DMS114 treated with DMSO at 0.1 percent for 48 hours (cell line): ENCODE data around the gene EPHA8.

Experiments used
- DNase-seq: peaks from one replicate; lab custom pipeline; 2025; ENCODE audit not compliant: unreplicated experiment; lab: John Stamatoyannopoulos, UW

EPHA8 gene

DNA sequence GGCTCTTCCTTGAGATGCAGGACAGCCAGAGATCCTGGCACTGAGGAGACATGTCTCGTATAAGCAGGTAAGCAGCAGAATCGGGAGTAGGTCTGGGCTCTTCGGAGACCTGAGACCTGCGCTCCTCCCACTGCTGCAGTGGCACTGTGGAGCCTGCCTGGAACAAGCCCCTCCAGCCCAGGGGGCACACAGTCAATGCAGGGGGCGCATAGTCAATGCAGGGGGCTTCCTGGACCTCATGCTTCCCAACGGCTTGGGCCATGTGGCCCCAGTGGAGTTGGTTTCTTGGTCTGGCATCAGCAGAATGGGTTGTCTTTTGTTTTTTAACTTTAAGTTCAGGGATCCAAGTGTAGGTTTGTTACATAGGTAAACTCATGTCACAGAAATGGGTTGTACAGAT, 27.9 kb upstream of the EPHA8 start:
- no peak for DNase-seq

DNA sequence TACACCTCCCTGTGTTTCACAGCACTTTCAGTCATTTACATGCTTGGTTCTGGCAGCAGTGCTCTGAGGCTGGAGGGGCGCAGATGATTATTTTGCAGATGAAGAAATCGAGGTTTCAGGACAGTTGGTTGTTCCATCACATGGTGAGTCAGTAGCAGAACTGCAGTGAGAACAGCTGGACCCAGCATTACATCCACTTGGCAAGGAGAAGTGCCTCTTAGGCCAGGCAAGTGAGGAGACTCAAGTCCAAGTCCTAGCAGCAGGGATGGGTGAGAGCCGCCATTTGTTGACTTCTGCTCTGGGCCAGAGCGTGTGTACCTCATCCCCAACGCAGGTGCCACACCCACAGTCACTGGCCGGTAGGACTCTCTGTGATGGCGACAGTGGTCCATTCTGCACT, 26.8 kb upstream of the EPHA8 start:
- no peak for DNase-seq

DNA sequence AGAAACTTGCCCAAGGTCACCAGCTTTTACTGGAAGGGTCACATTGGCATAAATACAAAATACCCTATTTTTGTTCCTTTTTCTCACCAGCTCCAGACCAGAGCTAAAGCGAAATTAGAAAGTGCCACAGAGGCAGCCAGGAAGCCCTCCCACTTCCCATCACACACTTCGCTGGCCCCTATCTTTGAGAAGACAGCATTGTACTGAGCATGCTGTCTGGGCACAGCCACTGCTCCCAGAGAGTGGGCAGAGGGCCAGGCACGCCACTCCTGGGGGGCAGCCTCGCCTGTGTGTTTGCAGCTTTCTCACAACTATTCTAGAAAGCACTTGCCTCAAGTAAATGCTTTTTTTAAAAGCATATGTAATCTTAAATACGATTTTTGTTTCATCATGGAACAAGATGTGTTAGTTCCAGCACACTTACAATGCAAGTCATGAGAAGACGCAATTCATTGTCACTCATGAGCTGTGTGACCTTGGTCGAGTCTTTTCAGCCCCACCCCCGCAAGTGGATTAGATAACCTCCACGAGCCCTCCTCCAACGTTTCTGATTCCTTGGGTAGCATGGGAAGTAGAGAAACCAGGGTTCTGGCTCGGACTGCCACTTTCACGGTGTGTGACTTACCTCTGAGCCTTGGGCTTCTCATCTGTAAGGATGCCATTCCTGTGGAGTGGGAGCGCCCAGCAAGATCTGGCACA, 25.7 kb upstream of the EPHA8 start:
- DNase-seq = no peak

DNA sequence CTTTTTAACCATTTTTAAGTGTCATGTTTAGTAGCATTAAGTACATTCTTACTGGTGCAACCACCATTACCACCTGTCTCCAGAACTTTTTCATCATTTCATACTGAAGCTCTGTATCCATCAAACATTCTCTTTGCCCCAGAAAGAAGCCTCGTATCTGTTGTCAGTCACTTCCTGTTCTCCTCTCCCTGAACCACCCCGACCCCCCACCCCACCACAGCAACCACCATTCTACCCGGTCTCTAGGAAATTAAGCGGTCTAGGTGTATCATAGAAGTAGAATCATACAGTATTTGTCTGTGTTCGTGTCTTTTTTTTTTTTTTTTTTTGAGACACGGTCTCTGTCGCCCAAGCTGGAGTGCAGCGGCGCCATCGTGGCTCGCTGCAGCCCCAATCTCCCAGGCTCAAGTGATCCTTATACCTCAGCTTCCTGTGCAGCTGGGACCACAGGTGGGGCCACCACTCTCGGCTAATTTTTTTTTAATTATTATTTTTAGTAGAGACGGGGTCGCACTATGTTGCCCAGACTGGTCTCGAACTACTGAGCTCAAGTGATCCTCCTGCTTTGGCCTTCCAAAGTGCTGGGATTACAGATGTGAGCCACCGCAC, 23.7 kb upstream of the EPHA8 start:
- DNase-seq = no peak

DNA sequence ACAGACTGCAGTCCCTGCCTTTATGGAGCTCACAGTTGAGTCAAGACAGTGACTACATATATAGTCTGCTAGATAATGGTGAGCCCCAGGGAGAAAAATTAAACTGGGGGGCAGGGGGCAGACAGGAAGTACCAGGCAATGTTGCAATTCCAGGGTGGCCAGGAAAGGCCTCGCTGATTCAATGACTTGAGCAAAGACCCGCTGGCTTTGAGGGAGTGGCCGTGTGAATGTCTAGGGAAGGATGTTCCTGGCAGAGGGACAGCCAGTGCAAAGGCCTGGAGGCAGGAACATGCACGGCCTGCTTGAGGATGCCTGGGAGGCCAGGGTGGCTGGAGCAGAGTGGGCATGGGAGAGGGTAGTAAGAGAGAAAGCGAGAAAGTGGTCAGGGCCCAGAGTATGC, 23.0 kb upstream of the EPHA8 start:
- DNase-seq = no peak

DNA sequence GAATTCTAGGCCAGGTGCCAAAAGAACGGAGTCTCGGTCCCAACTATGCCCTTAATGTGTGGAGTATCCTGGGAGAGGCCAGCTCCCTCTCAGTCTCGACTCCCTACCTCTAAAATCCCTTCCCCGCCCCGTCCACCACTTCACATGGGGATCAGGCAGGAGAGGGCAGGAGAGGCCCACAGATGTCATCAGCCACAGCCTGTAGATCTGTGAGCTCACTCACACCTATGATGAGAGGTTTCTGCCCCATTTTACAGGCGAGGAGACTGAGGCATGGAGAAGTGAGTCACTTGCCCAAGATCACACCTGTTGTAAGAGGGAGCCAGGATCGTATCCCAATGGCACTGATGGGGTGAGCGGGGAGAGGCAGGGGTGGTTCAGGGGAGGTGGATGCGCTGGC, 20.4 kb upstream of the EPHA8 start:
- DNase-seq = no peak

DNA sequence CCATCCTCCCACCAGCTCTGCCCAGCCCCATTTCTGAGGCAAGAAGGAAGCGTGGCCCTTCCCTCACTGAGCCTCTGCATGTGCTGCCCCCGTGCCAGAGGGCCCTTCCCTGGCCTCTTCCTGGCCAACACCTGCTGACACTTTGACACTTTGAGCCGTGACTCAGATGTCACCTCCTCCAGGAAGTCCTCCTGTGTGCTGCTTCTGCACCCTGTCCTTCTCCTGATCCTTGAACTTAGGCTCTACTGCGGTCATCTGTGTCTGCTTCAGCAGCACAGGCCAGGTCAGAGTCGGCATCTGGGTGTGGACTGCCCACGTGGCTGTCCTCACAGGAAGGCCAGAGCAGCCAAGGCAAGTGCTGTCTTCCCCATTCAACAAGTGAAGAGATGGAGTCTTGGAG, 19.6 kb upstream of the EPHA8 start:
- no peak for DNase-seq

DNA sequence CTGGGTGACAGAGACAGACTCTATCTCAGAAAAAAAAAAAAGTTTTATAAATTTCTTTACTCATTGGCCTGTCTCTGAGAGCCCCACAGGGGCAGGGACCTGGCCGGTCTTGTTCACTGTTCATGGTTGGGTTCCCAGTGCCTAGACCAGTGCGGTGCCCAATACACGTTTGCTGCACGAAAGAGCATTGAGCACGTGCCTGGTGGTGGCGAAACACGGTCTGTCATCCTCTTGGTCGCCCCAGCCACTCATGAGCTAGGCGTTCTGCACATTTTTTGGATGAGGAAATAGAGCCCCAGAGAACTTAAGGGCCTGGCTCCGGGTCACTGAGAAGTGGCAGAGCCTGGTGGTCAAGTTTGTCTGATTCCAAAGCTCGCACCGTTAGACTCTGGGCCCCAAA, 18.7 kb upstream of the EPHA8 start:
- DNase-seq = no peak

DNA sequence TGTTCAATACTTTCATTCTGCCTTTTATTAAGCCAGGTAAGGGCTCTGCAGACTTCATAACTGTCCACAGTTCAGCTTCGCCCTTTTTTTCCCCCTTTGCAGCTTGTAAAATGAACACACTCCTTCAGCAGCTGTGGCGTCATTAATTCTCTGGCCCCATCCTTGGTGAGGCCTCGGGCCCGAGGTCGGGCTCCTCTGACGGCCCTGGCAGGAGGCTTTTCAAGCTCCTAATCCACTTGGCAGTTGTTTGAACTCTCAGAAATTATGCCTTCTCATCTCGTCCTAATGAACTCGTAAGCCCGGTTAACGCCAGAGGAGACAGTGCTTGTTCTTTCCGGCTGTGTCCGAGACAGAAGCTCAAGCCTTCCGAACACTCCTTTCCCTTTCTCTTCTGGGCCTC, 18.1 kb upstream of the EPHA8 start:
- DNase-seq = no peak

DNA sequence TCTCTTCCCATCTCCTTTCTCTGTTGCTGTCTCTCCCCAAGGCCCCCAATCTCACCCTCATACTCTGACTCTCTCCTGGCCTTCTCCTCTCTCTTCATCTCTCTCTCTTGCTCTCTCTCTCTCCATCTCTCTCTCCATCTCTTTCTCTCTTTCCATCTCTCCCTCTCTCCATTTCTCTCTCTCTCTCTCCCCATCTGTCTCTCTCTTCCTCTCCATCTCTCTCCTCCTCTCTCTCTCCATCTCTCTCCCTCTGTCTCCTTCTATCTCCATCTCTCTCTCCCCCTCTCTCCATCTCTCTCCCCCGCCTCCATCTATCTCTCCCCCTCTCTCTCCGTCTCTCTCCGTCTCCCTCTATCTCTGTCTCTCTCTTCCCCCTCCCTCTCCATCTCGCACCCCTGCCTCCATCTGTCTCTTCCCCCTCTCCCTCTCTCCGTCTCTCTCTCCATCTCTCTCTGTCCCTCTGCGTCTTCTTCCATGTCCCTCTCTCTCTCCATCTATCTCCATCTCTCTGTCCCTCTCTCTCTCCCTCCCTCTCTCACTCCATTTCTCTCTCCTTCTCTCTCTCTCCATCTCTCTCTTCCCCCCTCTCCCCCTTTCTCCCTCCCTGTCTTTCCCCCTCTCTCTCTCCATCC, 16.0 kb upstream of the EPHA8 start:
- no peak for DNase-seq

DNA sequence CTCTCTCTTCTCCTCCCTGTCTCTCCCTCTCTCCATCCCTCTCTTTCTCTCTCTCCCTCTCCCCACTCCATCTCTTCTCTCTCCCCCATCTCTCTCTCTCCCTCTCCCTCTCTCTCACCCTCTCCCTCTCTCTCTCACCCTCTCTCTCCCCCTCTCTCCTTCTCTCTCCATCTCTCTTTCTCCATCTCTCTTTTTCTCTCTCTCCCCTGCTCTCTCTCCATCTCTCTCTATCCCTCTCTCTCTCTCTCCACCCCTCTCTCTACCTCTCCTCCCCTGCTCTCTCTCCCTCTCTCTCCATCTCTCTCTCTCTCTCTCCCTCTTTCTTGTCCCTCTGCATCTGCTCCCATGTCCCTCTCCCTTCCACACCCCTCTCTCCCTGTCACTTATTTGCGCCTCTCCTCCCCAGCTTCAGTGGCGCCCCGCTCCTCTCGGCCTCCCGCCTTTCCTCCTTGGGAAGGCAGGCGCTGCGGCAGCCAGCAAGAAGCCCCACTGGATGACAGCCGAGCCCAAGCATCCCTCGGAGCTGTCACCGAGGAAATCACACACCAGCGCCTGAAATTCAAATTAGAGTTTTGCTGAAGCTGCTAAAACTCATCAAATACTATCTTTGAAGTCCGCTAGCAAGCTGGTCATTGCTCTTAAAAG, 15.3 kb upstream of the EPHA8 start:
- no peak for DNase-seq

DNA sequence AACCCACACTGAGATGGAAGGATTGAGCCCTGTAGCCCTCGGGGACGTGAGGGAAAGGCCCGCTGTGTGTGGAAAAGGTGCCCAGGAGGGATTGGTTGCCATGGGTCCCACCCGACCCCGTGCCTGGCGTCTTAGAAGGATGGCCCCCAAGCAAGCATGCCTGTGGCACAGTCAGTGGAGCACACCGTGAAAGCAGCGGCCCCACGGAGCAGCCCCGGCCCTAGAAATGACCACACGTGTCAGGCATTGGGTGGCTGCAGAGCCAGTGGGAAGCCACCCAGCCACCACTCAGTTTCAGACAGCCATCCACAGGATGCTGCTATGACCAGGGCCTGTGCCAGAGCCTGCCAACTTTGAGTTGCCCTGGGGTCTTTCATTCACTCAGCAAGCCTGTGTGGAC, 13.3 kb upstream of the EPHA8 start:
- DNase-seq = no peak

DNA sequence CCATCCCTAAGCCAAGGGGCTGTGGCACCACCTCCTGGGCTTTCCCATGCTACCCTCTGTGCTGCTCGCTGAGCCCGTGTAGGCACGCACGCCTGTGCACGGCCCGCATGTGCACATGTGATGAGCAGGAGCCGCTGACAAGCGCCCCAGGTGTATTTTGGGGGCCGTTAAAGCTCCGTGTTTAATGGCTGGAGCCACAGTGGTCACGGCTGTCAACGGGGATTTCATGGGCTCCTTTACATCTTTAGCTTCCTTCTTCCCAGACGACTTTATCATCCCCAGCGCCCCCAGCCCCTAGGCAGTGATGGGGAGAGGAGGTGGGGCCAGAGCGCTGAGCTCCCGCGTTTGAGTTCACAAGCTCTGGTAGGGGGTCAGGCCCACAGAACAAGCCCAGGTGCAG, 11.7 kb upstream of the EPHA8 start:
- no peak for DNase-seq

DNA sequence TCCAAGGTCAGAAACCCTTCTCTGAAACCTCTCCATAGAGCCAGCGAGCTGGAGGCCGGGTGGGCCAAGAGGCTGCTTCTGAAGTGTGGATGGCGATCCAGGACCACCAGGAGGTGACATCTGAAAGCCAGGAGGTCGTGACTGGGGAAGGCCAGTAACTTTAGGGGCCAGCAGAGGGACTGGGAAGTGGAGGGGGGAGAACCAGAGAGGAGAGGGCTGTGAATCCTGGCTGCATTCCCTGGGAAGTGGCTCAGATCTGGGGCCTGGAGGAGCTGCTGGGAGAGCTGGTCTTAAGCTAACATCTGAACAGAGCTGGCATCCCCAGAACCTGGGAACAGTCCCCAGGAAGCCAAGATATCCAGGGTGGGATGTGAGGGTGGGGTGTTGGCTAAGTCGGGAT, 11.3 kb upstream of the EPHA8 start:
- DNase-seq = no peak

DNA sequence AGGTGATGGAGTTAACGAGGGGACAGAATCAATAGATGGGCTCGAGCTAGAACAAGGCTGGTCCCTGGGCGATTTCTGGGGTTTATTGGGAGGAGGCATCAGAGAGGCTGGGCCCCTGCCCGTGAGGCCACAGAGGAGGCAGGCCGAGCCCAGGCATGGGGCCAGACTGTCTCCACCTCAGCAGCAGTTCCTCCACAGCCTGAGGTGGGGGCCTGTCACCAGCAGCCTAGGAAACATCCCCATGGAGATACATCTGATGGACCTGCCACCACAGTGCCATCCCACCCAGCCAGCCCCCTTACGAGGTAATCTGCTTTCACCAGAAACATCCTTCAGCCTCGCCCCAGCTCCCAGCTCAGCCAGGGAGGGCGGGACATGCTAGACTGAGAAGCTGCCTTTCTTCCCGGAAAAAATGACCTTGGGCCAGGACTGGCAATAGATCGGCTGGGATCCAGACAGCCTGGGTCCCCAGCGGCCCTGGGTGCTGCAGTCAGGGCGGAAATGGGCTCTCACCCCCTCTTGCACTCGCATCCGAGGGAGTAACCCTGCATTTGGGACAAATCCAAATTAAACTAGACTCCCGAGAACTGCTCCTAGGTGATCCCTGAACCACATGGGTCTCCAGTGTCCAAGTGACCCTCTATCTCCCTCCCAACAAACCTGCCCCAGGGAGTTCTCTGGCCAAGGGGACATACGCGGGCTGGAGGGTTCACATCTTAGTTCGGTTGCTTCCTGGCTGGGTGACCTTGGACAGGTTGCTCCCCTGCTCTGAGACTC, 10.0 kb upstream of the EPHA8 start:
- no peak for DNase-seq

DNA sequence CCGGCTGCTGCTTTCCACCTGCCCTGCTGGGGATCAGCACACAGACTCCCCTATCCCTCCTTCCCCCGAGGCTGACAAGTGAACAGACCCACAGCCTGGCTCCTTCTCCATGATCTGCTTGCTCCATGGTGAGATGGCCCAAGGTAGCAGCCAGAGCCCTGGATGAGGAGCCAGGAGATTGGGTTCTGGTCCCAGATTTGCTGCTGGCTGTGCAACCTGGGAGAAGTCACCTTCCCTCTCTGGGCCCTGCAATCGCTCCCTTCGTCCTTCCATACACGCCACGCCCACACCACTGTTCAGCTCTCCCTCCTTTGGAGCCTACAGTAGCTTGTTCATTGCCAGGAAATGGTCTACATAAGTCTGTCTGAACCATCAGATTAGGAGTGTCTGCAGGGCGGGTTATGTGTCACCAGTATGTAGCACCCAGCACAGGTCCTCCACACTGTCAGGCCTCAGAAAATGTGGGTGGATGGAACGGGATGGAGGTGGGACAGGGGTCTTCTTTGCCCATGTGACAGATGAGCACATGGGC, 9.2 kb upstream of the EPHA8 start:
- DNase-seq = no peak

DNA sequence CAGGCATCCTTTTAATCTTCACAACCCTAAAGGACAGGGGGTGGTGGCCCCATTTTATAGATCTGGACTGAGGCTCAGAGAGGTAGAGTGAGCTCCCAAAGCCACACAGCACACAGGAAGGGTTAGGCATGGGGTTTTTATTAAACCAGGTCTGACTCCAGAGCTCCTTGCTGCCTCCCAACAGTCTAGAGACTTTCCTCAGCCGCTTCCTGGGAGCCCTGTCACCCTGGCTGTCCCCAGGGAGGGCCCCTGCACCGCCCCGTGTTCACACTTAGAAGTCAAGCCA, 8.0 kb upstream of the EPHA8 start:
- DNase-seq = no peak

DNA sequence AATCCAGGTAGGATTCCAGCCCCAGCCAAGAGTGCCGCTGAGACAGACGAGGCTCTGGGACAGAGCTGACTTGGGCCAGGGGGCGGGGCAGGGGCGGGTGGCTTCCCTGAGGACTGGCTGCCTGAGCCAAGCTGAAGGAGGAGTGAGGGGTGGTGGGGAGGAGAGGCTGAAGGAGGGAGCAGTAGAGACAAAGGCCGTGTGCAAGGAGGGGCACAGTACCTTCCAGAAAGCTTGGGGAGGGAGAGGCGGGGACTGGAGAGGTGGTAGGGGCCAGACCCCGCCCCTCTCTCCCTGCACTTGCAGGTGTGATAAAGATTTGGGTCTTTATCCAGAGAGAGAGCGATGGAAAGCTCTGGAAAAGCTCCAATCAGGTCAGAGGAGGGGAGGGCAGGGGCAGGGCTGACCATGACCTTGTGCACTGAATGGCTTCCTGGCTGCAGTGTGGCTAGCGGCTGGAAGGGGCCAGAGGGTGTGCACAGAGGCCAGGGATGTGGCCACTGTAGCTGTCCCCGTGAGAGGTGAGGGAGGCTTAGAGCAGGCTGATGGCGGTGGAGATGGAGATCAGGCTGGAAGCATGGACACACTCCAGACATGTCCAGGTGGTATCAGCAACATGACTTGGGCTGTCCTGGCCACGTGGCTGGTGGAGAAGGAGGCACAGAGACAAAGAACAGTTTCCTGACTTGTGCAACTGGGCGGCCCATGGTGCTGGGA, 6.7 kb upstream of the EPHA8 start:
- DNase-seq = no peak

DNA sequence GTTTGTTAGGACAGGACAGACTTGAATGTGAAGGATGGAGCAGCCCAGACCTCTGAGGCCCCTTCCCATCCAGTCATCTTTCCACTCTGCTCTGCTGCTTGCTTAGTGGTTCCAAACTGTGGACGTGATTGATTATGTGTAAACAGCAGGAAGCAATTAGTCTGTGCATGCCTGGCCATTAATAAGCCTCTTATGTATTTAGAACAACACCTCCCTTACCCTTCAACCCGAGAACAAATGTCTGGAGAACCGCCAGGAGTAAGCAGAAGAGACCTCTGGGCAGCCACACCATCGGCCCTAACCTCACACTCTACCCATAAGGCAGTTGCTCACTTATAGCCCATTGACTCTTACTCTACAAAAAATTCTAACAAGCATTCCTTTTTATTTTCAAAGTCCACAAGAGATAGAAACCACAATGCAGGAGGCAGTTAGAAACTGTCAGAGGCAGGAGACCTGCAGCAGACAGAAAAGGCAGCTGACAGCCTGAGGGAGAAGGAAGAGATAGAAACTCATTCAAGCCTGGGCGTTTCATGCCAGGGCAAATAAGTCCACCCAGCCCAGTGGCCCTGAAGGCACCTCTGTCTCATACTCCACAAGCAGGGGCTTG, 5.8 kb upstream of the EPHA8 start:
- DNase-seq = no peak
